ENCODE measurements around the gene SSBP4.

SSBP4 gene

GRCh38 chr19:18419195-18419698 is at the start of gene SSBP4:
Gene SSBP4 (plus strand): TSS chr19:18419398. CDS start chr19:18419649, 251 bp downstream.
- peak within 1 kb of the TSS; percentile 90 for H3K27ac ChIP-seq

DNA sequence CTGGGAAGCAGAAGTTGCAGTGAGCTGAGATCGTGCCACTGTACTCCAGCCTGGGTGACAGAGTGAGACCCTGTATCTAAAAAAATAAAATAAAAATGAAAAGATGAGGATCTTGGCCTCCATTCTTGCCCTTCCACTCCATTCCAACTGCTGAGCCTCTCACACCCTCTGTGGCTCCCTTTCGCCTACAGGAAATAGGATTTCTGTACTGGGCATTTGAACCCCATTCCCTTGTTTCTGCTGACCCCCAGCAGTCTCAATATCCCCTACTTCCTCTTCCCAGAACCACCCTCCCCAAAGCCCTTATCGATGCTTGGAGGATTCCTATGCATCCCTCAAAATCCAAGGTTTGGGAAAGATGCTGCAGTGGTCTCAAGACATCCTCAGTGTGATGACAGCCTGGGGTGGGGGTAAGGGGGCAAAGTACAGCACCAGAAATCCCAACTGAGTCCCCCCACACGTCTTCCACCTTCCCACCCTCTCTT is 45.7 kb upstream of the SSBP4 start:
- peak overlapping the region; percentile 38 for H3K27ac ChIP-seq
- TF ChIP-seq, protein P1, sequence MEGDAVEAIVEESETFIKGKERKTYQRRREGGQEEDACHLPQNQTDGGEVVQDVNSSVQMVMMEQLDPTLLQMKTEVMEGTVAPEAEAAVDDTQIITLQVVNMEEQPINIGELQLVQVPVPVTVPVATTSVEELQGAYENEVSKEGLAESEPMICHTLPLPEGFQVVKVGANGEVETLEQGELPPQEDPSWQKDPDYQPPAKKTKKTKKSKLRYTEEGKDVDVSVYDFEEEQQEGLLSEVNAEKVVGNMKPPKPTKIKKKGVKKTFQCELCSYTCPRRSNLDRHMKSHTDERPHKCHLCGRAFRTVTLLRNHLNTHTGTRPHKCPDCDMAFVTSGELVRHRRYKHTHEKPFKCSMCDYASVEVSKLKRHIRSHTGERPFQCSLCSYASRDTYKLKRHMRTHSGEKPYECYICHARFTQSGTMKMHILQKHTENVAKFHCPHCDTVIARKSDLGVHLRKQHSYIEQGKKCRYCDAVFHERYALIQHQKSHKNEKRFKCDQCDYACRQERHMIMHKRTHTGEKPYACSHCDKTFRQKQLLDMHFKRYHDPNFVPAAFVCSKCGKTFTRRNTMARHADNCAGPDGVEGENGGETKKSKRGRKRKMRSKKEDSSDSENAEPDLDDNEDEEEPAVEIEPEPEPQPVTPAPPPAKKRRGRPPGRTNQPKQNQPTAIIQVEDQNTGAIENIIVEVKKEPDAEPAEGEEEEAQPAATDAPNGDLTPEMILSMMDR (IDR thresholded peaks at IDR 0.05) = no peak
- no peak for TF ChIP-seq ZFX (IDR thresholded peaks at IDR 0.05; ENCODE audit: borderline replicate concordance)

More at GRCh38 chr19:18419195-18419698, at the start of gene SSBP4:
- no peak for TF ChIP-seq ZFX (IDR thresholded peaks at IDR 0.05; ENCODE audit: borderline replicate concordance)
- TF ChIP-seq, protein P1 (IDR thresholded peaks at IDR 0.05) = peak; percentile 70

DNA sequence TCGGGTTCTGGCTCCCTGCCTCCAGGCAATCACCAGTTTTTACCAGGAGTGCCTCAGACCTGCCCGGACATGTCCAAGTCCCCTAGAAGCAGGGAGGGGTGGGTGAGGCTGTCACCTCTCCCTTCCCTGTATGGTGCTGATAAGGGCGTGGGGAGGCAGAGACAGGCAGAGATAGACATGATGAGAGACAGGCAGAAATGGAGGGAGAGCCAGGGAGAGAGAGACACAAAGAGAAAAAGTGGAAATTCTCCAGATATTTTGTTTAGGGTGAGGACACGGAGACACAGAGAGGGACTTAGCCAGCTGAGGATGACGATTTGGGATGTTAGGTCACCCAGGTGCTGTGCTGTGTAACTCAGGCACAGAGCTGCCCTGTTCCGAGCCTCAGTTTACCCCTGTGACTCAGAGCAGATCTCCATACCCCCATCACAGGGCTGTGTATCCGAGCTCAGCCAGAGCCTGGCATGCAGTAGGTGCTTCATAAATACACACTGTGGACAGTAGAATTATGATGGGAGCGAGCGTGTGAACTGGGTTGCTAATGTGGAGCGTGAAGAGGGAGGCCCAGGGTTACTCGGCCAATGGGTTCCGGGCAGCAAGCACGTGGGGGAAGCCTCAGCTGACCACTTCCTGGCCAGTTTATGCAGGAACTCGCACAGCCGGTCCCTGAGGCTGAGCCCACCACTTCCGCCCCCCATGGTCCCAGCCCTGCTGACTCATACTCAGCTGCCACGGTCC is 45.1 kb upstream of the SSBP4 start:
- TF ChIP-seq, protein P1 (IDR thresholded peaks at IDR 0.05) = no peak
- no peak for TF ChIP-seq ZFX (IDR thresholded peaks at IDR 0.05; ENCODE audit: borderline replicate concordance)
- H3K27ac ChIP-seq = peak overlapping the region; percentile 38

DNA sequence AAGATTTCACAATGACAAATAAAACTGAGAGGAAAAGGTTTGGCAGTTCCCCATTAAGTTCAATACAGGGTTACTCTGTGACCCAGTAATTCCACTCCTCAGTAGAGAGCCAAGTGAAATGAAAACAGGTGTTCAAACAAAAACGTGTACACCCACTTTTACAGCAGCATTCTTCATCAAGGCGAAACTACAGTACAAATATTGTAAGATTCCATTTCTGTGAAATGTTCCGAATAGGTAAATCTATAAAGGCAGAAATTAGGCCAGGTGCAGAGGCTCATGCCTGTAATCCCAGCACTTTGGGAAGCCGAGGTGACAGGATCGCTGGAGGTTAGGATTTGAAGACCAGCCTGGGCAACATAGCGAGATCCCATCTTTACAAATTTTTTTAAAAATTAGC is 42.2 kb upstream of the SSBP4 start:
- 0 out of 2 replicates have a peak overlapping the region, but pooled peaks have one; percentile 26 for H3K27ac ChIP-seq
- TF ChIP-seq, protein P1 (IDR thresholded peaks at IDR 0.05) = no peak
- no peak for TF ChIP-seq ZFX (IDR thresholded peaks at IDR 0.05; ENCODE audit: borderline replicate concordance)

DNA sequence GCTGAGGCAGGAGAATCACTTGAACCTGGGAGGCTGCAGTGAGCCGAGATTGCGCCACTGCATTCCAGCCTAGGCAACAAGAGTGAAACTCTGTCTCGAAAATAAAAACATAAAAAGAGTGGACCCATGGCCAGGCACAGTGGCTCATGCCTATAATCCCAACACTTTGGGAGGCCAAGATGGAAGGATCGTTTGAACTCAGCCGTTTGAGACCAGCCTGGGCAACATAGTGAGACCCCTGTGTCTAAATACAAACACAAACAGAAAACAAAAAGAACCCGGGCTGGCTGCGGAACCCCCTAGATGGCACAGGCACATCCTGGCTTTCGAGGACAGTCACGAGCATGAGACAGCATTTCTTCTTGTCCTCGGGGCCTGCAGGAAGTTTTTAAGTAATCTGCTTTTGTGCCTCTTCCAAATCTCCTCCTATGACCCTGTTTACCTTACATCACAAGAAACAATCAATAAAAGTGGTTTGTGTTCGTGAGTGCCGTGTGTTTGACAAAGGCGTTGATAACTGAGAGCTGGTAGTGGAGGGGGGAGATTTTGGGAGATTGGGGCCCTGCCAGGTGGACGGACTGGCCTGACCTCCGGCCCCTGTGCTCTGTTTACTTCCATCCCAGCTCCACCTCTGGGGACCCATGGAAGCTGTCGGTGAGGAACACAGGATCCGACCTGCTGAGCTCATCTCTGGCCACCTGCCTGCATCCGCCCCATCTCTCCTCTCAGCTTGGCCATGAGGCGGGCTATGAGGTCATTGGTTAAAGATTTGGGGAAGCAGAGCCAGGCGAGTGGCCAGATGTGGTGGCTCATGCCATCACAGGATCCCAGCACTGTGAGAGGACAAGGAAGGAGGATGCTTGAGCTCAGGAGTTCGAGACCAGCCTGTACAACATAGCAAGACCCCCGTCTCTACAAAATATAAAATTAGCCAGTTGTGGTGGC is 39.1 kb upstream of the SSBP4 start:
- no peak for TF ChIP-seq ZFX (IDR thresholded peaks at IDR 0.05; ENCODE audit: borderline replicate concordance)
- TF ChIP-seq, protein P1 (IDR thresholded peaks at IDR 0.05) = no peak

DNA sequence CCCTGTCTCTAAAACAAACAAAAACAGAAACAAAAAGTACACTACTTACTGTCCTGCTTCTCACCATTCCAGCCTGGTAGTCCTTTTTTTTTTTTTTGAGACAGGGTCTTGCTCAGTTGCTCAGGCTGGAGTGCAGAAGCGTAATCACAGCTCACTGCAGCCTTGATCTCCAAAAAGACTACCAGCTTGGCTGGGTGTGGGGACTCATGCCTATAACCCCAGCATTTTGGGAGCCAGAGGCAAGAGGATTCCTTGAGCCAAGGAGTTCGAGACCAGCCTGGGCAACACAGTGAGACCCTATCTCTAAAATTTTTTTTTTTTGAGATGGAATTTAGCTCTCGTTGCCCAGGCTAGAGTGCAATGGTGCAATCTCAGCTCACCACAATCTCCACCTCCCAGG is 38.4 kb upstream of the SSBP4 start:
- TF ChIP-seq, protein P1 (IDR thresholded peaks at IDR 0.05) = no peak
- TF ChIP-seq ZFX (IDR thresholded peaks at IDR 0.05; ENCODE audit: borderline replicate concordance) = no peak

More for the DNA sequence above, 39.1 kb upstream of the SSBP4 start:
- H3K27ac ChIP-seq = peak overlapping the region; percentile 92

GRCh38 chr19:18383622-18384021 is 35.6 kb upstream of the SSBP4 start:
- H3K27ac ChIP-seq = 0 out of 2 replicates have a peak overlapping the region, but pooled peaks have one; percentile 15

More for the DNA sequence above, 38.4 kb upstream of the SSBP4 start:
- peak overlapping the region; percentile 92 for H3K27ac ChIP-seq
